KBM-7 (cell line): ENCODE measurements around the gene LRAT.

Experiments
- DNase-seq: peaks from one replicate; pipeline ENCODE4 v3.0.0-alpha.2; 2015
- in situ Hi-C: fragments of 300-500 bp; cut with MboI; formaldehyde crosslinking; loops from 2 replicates; pipeline ENCODE4 v1.14.3; 2020; ENCODE audit warnings: low sequenced_read_pairs, low pct_unique_long_range_greater_than_20kb, mixed read lengths

Gene LRAT

DNA sequence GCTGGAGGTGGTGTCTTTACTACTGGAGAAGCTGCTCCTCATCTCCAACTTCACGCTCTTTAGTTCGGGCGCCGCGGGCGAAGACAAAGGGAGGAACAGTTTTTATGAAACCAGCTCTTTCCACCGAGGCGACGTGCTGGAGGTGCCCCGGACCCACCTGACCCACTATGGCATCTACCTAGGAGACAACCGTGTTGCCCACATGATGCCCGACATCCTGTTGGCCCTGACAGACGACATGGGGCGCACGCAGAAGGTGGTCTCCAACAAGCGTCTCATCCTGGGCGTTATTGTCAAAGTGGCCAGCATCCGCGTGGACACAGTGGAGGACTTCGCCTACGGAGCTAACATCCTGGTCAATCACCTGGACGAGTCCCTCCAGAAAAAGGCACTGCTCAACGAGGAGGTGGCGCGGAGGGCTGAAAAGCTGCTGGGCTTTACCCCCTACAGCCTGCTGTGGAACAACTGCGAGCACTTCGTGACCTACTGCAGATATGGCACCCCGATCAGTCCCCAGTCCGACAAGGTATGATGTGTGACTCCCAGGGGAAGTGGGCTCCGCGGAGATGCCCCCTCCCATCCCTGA lies 634 bp downstream of the LRAT start:
- no peak for DNase-seq
- in situ Hi-C loops = no loop called here

DNA sequence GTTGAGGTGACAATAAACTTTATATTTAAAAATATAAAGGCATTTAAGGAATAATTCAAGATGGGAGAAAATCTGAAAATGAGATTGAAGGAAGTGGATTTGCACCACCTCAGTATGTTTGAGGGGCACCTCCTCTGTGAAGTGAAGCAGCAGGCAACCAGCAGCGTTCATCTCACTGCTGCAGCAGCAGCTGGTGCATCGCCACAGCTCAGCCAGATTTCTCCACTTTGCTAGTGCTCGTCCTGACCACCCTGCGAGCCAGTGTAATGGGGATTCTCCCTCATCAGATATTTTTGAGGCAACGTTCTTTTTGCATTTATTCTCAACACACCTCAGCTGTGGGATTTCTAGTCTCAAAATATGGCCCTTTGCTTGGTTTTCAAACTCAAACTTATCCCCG lies 13.9 kb downstream of the LRAT start:
- DNase-seq = no peak
- in situ Hi-C loops = no loop called here

DNA sequence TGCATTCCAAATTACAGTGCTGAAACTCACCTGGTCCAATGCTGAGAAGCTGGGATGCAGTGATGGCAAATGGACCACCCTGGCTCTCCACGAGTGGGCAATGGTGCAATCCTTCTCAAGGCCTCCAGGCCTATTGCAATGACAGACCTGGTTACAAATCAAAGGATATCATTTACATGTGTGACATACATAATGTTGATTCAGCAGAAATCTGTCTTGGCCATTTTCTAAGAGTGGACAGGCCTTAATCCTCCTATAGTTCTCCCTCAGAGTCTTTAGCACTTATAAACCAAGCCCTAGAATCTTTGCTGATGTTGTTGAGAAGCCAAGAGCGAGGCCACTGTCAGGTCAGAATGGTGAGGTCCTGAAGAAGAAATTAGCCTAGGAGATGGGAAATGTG lies 17.1 kb downstream of the LRAT start:
- in situ Hi-C loops = no loop called here
- no peak for DNase-seq

DNA sequence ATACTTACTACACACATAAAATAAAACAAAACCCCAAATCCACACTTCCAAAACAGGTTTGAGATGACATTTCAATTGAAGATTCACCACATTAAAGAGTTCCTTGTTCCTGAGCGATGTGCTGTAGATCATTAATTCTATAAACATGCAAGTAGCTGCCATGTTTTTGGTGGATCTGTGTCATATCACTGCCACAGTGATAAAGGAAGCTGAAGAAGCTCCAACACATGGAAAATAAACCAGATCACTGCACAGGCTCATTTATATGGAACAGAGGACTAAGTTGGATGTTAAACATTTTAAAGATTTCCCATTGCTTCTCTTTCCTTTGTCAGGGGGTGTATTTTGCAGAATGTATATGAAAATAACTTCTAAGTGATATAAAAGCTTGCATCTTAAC lies 34.5 kb downstream of the LRAT start:
- in situ Hi-C loops = no loop called here
- DNase-seq = no peak

DNA sequence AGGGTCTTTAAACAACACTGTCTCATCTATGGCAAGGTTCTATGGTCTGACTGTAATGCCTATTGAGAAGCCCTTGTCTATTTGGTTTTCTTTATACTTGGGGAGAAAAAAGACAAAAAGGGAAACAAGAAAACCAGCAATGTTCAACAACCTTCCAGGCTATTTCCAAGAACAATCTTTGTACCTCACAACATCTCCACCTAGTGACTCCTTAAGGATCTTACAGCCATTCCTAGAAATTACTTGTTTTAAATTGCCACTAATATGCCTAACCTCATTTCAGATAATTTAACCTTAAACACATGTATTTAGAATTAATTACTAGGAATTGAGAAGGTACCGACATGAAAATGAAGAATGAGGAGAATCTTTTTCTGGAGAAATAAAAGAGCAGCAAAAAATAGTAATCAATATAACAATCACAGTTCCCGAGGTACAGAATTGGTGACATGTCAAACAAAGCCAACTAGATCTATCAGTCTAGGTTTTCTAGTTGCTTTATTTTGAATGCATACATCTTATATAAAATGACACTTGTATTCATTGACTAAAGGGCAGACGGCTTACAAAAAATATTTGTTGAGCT lies 35.7 kb downstream of the LRAT start:
- DNase-seq = peak; percentile 17
- in situ Hi-C loops = no loop called here

DNA sequence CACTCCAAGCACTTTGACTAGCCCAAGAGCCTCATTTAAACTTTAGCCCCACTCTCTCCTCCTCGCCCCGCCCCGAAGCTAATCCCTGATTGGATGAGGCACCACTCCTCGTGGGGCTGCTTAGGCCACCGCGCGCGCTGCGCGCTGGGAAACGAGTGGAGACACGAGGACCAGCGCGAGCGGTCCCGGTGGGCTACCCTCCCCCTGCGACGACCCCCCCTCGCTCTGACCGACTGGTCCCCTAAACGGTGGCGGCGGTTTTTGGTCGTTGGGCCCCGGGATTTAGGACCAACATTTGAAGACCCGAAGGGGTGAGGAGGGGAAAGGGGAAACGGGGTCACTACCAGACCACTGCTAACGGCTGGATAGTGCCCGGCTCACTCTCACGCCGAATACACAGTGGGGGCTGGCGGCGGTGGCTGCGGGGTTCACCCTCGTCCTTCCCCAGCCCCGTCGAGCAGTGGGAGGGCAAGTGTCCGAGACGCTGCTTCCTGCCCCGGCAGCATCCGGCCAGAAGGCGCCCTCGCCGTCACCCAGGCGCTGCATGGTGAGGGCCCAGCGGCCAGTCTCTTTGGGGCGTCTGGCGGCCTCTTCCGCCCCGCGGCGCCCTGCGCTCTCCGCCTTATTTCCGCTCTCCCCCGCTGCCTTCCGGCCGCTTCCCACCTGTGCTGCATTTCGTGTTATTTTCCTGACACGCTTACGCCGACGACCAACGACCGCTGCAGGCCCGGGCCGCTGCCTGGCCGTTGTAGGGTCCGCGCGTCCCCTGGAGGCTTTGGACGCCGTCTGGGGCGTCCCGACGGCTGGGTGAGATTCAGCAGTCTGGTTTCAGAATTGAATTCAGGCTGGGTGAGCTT lies 37.6 kb downstream of the LRAT start, which contains the start of gene RBM46:
RBM46 (plus strand) TSS at position 147 of the 857 bp plus-strand sequence. CDS start 15,481 bp downstream, outside the sequence.
- DNase-seq = no peak
- in situ Hi-C loops = no loop called here

DNA sequence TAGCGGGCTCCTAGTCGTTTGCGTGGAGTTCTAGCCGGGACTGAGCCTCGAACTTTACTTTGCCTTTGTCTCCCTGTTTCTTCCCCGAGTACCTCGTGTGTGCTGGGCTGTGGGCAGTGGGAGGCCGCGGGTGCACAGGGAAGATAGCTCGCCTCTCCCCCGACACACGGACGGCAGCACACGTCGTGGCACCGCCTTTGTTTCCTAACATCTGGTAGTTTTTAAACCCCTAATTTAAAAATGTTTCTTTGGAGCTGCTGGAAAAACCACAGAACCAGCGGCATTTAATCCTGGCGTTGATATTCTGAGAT lies 38.1 kb downstream of the LRAT start:
- no peak for DNase-seq
- in situ Hi-C loops = no loop called here
